NOMO-1 treated with DMSO at 0.1 percent for 48 hours (cell line): ENCODE results near the gene TTYH1.
"Not testable (repeated sequence)": the region's sequence is repeated elsewhere in the genome, so short reads cannot be mapped to it uniquely, and the experiment has no call there.

Experiments used
- DNase-seq: peaks from one replicate; lab custom pipeline; 2025; ENCODE audit not compliant: unreplicated experiment; lab: John Stamatoyannopoulos, UW

TTYH1 gene

GRCh38 chr19:54439174-54439851 is 24.0 kb downstream of the TTYH1 start:
- no peak for DNase-seq

DNA sequence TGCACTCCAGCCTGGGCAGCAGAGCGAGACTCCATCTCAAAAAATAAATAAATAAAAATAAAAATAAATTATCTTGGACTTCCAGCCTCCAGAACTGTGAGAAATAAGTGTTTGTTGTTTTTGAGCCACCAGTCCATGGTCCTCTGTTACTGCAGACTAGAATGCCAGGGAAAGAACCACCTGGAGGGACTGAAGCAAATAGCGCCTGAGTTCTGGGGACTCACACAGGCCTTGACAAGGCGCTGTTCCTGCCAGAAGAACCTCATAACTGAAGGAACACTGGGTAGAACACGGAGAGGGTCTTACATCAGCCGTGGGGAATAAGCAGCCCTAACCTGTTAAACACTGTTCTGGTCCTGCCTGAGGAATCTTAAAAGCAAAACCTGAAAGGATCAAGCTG is 25.4 kb downstream of the TTYH1 start:
- DNase-seq = no peak

GRCh38 chr19:54444737-54445136 is 29.5 kb downstream of the TTYH1 start:
- no peak for DNase-seq

- DNase-seq = not testable (repeated sequence)
Observed at GRCh38 chr19:54446349-54446748, 31.1 kb downstream of the TTYH1 start.

GRCh38 chr19:54448040-54448773 is 32.9 kb downstream of the TTYH1 start:
- no peak for DNase-seq

DNA sequence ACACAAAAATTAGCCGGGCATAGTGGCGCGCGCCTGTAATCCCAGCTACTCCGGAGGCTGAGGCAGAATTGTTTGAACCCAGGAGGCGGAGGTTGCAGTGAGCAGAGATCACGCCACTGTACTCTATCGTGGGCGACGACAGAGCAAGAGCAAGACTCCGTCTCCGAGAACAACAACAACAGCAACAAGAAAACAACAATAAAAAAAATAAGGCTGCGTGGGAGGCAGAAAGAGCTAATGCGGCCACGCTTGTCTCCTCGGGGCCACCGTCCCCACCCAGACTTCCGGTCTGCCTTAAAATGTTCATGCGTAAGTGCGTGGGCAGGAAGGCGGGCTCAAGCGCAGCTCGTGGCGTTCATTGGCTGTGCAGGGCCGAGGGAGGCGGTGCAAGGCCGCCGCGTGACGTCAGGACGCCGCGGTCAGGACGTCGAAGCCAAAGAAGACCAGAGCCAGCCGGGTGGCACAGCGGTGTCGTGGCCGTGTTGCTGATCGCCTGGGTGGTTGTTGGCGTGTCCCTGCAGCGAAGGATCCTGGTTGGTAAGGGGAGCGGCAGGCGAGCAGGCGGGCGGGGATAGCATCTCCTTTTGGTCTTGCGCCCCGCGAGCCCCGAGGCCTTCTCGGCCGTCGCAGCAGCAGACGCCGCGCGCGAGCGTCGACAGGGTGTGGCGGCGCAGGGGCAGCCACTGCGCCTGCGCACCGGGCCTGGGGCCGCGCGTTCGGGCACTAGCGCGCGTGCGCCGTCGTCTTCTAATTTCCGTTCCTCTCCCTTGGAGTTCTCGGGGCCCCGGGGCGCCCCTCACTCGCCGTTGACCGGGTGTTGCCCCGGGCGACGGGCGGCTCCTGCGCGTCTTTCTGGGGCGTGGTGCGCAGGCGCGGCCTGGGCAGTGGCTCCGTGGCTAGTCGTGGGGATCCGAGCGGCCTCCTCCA is 33.8 kb downstream of the TTYH1 start, which contains the start of gene LENG8:
Gene LENG8, plus strand, starts transcription at position 426 of the 927 bp plus-strand sequence. CDS start 2,146 bp downstream, outside the sequence.
- peak; percentile 96 for DNase-seq

GRCh38 chr19:54449701-54450069 is 34.4 kb downstream of the TTYH1 start:
- no peak for DNase-seq

- DNase-seq = peak; percentile 45
Observed at GRCh38 chr19:54451331-54451871, 36.1 kb downstream of the TTYH1 start.

GRCh38 chr19:54451997-54452396 is 36.7 kb downstream of the TTYH1 start:
- no peak for DNase-seq

- no peak for DNase-seq
Observed at GRCh38 chr19:54452626-54453025, 37.4 kb downstream of the TTYH1 start.

DNA sequence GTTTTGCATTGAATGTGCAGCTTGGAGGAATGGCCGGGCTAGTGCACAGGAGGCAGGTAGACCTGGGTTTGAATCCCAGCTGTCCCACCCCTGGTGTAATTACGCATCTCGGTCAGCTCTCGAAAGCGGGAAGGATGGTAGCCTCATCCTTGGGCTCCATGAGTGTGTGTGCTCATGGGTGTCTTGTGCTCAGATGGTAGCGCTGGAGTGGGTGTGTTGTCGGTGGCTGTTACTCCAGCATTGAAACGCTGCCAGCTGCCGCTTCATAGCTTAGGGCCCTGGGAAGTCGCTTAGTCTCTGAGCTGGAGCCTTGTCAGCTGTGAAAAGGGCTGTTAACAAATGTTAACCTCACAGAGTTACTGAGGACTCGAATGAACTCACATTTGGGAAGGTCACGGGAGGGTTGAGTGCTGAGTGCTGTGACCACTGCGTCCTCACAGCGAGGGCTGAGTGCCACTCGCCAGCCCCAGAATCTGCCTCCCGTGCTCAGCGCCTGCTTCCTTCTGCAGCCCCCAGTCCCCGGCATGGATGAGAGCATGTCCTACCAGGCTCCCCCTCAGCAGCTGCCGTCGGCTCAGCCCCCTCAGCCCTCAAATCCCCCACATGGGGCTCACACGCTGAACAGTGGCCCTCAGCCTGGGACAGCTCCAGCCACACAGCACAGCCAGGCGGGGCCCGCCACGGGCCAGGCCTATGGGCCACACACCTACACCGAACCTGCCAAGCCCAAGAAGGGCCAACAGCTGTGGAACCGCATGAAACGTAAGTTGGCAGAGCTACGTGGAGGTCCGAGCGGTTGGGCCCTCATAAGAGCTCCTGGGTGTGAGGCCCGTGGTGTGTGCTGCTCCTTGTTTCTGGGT is 38.9 kb downstream of the TTYH1 start:
- no peak for DNase-seq

GRCh38 chr19:54454781-54455675 is 39.8 kb downstream of the TTYH1 start:
- DNase-seq = no peak

DNA sequence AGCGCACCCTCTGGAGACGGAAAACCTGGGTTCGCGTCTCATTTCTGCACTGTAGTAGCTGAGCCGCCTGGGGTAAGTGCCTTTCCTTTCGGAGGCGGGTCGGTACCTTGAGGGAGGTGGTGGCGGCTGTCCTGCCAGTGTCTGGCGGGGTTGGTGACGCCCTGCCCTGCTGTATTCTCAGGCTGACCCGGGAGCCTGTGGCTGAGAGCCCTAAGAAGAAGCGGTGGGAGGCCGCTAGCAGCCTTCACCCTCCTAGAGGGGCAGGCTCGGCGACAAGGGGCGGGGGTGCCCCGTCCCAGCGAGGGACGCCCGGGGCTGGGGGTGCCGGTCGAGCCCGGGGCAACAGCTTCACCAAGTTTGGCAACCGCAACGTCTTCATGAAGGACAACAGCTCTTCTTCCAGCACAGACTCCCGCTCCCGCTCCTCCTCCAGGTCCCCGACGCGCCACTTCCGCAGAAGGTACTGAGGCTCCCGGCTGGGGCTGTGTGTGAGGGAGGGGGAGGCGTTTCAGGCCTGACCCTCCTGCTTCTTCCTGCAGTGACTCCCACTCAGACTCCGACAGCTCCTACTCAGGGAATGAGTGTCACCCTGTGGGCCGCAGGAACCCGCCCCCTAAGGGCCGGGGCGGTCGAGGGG is 40.6 kb downstream of the TTYH1 start:
- no peak for DNase-seq

DNA sequence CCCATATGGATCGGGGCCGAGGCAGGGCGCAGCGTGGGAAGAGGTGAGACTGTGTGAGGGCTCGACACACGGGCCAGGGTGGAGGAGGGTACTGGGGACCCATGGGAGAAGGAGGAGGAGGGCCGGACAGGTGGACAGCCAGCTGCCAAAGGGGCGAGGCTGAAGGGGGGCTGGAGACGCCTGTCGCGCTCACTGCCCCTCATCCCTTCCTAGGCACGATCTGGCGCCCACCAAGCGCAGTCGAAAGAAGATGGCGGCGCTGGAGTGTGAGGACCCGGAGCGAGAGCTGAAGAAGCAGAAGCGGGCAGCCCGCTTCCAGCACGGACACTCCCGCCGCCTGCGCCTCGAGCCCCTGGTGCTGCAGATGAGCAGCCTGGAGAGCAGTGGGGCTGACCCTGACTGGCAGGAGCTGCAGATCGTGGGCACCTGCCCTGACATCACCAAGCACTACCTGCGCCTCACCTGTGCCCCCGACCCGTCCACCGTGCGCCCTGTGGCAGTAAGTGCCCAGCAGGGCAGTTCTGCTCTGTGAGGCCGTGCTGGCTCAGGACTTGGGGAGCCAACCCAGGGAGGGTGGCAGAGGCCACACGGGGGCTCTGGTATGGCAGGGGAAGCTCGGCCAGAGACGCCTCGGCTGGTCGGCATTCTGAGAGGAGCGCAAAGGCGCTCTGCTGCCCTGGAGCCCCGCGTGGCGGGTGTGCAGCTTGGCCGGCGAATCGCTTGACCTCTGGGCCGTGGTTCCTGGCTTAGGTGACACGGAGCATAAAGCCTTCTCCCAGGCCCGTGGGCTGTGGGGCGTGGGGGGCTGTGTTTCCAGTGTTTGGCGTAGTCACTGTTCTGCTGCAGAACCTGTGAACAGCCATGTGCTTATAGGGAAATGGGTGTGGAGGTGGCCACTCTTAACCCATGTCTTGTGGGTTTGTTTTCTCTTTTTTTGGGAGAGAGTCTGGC is 41.4 kb downstream of the TTYH1 start:
- no peak for DNase-seq

DNA sequence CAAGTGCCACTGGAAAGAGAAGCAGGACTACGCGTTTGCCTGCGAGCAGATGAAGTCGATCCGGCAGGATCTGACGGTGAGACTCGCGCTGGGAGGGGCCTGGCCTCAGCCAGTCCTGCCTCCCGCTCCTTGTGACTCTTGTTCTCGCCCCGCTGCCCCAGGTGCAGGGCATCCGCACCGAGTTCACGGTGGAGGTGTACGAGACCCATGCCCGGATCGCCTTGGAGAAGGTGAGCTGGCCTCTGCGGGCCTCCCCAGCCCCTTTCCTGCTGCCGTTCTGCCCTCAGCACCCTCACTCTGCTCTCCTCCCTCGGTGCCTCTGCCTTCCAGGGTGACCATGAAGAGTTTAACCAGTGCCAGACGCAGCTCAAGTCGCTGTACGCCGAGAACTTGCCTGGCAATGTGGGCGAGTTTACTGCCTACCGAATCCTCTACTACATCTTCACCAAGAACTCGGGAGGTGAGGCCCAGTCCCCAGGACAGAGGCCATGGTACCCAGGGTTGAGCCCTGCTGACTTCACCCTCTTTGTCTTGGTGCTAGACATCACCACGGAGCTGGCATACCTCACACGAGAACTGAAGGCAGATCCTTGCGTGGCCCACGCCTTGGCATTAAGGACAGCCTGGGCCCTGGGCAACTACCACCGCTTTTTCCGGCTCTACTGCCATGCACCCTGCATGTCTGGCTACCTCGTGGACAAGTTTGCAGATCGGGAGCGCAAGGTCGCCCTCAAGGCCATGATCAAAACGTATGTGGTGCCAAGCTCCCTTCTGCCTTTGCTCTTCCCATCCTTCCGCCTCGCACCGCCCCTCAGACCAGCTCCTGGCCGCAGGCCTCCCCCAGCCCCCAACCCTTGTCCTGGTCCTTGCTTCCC is 42.7 kb downstream of the TTYH1 start:
- no peak for DNase-seq

- no peak for DNase-seq
Observed at GRCh38 chr19:54458648-54459281, 43.5 kb downstream of the TTYH1 start.
